Mesenchymal stem cell (in vitro differentiated cells and primary cell): ENCODE results near the gene ATP13A5.

Experiments used
- DNase-seq: peaks from one replicate; pipeline ENCODE4 v3.0.0-alpha.2; 2013
- H2AFZ ChIP-seq: one replicate; pipeline ENCODE4 v1.6.1; 2013; ENCODE audit warnings: low read depth, mild to moderate bottlenecking, control low read depth, inconsistent platforms, low read length, moderate library complexity
- H2AK5ac ChIP-seq: 2 replicates; pipeline ENCODE4 v1.6.1; 2013; ENCODE audit warnings: low read length, moderate library complexity, mild to moderate bottlenecking, inconsistent platforms; ENCODE audit not compliant: severe bottlenecking
- H2BK120ac ChIP-seq: one replicate; pipeline ENCODE4 v1.6.1; 2013; ENCODE audit warnings: low read depth, mild to moderate bottlenecking, inconsistent platforms, low read length, moderate library complexity
- H2BK12ac ChIP-seq, 2 experiments: one replicate each; pipeline ENCODE4 v1.6.1; 2013; ENCODE audit warnings: inconsistent platforms in 2 of 2, low read length in 2 of 2, mild to moderate bottlenecking in 2 of 2, moderate library complexity in 2 of 2, control low read depth in 1 of 2
- H2BK15ac ChIP-seq: one replicate; pipeline ENCODE4 v1.6.1; 2013; ENCODE audit warnings: mild to moderate bottlenecking, low read depth, inconsistent platforms; ENCODE audit not compliant: poor library complexity, severe bottlenecking
- H2BK5ac ChIP-seq: 2 replicates; pipeline ENCODE4 v1.6.1; 2013; ENCODE audit warnings: low read depth, mild to moderate bottlenecking, low read length, control low read depth, inconsistent platforms; ENCODE audit not compliant: poor library complexity, severe bottlenecking
- H3K14ac ChIP-seq, 2 experiments: one replicate each; pipeline ENCODE4 v1.6.1; 2013; ENCODE audit warnings: inconsistent platforms in 2 of 2, low read length in 2 of 2, control low read depth in 1 of 2, mild to moderate bottlenecking in 1 of 2, moderate library complexity in 1 of 2
- H3K18ac ChIP-seq, 2 experiments: one replicate each; pipeline ENCODE4 v1.6.1; 2013; ENCODE audit warnings: inconsistent platforms in 2 of 2, low read length in 2 of 2, control low read depth in 1 of 2, low read depth in 1 of 2, mild to moderate bottlenecking in 1 of 2
- H3K23ac ChIP-seq, 2 experiments: one replicate each; pipeline ENCODE4 v1.6.1; 2013; ENCODE audit warnings: inconsistent platforms in 2 of 2, low read length in 2 of 2, mild to moderate bottlenecking in 2 of 2, moderate library complexity in 2 of 2, control low read depth in 1 of 2
- H3K27ac ChIP-seq: 2 replicates; pipeline ENCODE4 v1.5.1; 2013; ENCODE audit warnings: mild to moderate bottlenecking, moderate library complexity, low read length, control low read depth, inconsistent platforms; ENCODE audit not compliant: poor library complexity, severe bottlenecking
- H3K27me3 ChIP-seq, 2 experiments: 2 replicates each; pipeline versions ENCODE4 v1.6.1 to v1.7.0; 2013; ENCODE audit warnings: low read length in 2 of 2, mild to moderate bottlenecking in 2 of 2, moderate library complexity in 2 of 2, control low read depth in 1 of 2, inconsistent platforms in 1 of 2; ENCODE audit not compliant: control insufficient read depth in 1 of 2, insufficient read depth in 1 of 2
- H3K36me3 ChIP-seq, 2 experiments: 2 replicates each; pipeline versions ENCODE4 v1.6.1 to v1.7.0; 2013; ENCODE audit warnings: low read length in 2 of 2, control low read depth in 1 of 2, inconsistent platforms in 1 of 2, low read depth in 1 of 2, mild to moderate bottlenecking in 1 of 2; ENCODE audit not compliant: insufficient read depth in 2 of 2, control insufficient read depth in 1 of 2
- H3K4ac ChIP-seq, 2 experiments: one replicate each; pipeline ENCODE4 v1.6.1; 2013; ENCODE audit warnings: inconsistent platforms in 2 of 2, low read length in 2 of 2, mild to moderate bottlenecking in 2 of 2, moderate library complexity in 2 of 2, control low read depth in 1 of 2, low read depth in 1 of 2
- H3K4me1 ChIP-seq: 2 replicates; pipeline ENCODE4 v1.6.1; 2013; ENCODE audit warnings: low read depth, low read length, control low read depth; ENCODE audit not compliant: control insufficient read depth, insufficient read depth
- H3K4me2 ChIP-seq: 2 replicates; pipeline ENCODE4 v1.6.1; 2013; ENCODE audit warnings: low read length, mild to moderate bottlenecking, inconsistent platforms; ENCODE audit not compliant: poor library complexity, severe bottlenecking
- H3K4me3 ChIP-seq, 2 experiments: 2 replicates each; pipeline versions ENCODE4 v1.5.1 to v1.7.0; 2013; ENCODE audit warnings: low read length in 2 of 2, mild to moderate bottlenecking in 2 of 2, control low read depth in 1 of 2, low read depth in 1 of 2; ENCODE audit not compliant: insufficient read depth in 1 of 2
- H3K79me1 ChIP-seq: replicated peaks from 2 replicates; pipeline ENCODE4 v1.6.1; 2013; ENCODE audit warnings: mild to moderate bottlenecking, control low read depth, low read length, inconsistent platforms; ENCODE audit not compliant: poor library complexity, severe bottlenecking
- H3K9ac ChIP-seq: 2 replicates; pipeline ENCODE4 v1.7.0; 2013; ENCODE audit warnings: mild to moderate bottlenecking, low read length, moderate library complexity
- H3K9me3 ChIP-seq: 2 replicates; pipeline ENCODE4 v1.7.0; 2013; ENCODE audit warnings: mild to moderate bottlenecking, low read length; ENCODE audit not compliant: control insufficient read depth
- H4K8ac ChIP-seq: one replicate; pipeline ENCODE4 v1.6.1; 2013; ENCODE audit warnings: inconsistent platforms, mild to moderate bottlenecking, low read length, moderate library complexity
- H4K91ac ChIP-seq: one replicate; pipeline ENCODE4 v1.6.1; 2013; ENCODE audit warnings: mild to moderate bottlenecking, low read length, inconsistent platforms
- WGBS: methylation state at CpG from one replicate; pipeline ENCODE4 v1.1.7; 2013; ENCODE audit warnings: mixed read lengths; 5-methylcytosine and 5-hydroxymethylcytosine counted together

Gene ATP13A5

GRCh38 chr3:193313061-193313958 lies 65.2 kb downstream of the ATP13A5 start:
- no peak overlapping the region for H2BK5ac ChIP-seq
- H3K14ac ChIP-seq, result no peak overlapping the region
- no peaks in the 10 kb centered on the region for H3K4me1 ChIP-seq
- H3K4me2 ChIP-seq, result no peak overlapping the region
- no peak overlapping the region for H3K4me3 ChIP-seq
- H3K27me3 ChIP-seq, result peaks cover 0 to 5% of the 10 kb centered on the region in 2 experiments
- no peak overlapping the region for H3K27ac ChIP-seq
- no peaks in the 10 kb centered on the region for H3K79me1 ChIP-seq
- no peak overlapping the region for H2BK12ac ChIP-seq
- H4K91ac ChIP-seq, result no peak overlapping the region
- H2AFZ ChIP-seq, result no peak overlapping the region
- no peak overlapping the region for H3K23ac ChIP-seq
- H3K36me3 ChIP-seq, result no peaks in the 10 kb centered on the region
- no peak overlapping the region for H4K8ac ChIP-seq
- no peak overlapping the region for H3K9ac ChIP-seq
- H3K9me3 ChIP-seq, result no peaks in the 10 kb centered on the region
- no peak overlapping the region for H2BK15ac ChIP-seq
- no peak overlapping the region for H2AK5ac ChIP-seq
- H2BK120ac ChIP-seq, result no peak overlapping the region
- no peak for DNase-seq
- no peak overlapping the region for H3K18ac ChIP-seq
- 67% methylated on average over 2 of the region's 3 CpGs for WGBS
- no peak overlapping the region for H3K4ac ChIP-seq

GRCh38 chr3:193310914-193311723 lies 67.4 kb downstream of the ATP13A5 start:
- Histone ChIP-seq H3K4me1 (no peaks in the 10 kb centered on the region), H2BK15ac (no peak overlapping the region), H3K4ac (no peak overlapping the region), H3K27ac (no peak overlapping the region), H2BK5ac (no peak overlapping the region), H2BK120ac (no peak overlapping the region), H3K23ac (no peak overlapping the region), H4K91ac (no peak overlapping the region), H2AFZ (no peak overlapping the region), H3K18ac (no peak overlapping the region), H3K9ac (no peak overlapping the region), H3K4me2 (no peak overlapping the region), H2AK5ac (no peak overlapping the region), H3K9me3 (no peaks in the 10 kb centered on the region), H3K4me3 (no peak overlapping the region), H3K79me1 (no peaks in the 10 kb centered on the region), H3K14ac (no peak overlapping the region), H4K8ac (no peak overlapping the region), H3K36me3 (no peaks in the 10 kb centered on the region), H2BK12ac (no peak overlapping the region), H3K27me3 (peaks cover 0 to 5% of the 10 kb centered on the region in 2 experiments)
- DNase-seq, result no peak
- 32% methylated on average over 6 of the region's 6 CpGs for WGBS

- Histone ChIP-seq H2AFZ (no peak overlapping the region), H2BK15ac (no peak overlapping the region), H3K36me3 (no peaks in the 10 kb centered on the region), H3K18ac (no peak overlapping the region), H3K23ac (no peak overlapping the region), H3K27me3 (no peaks in the 10 kb centered on the region), H3K4me3 (no peak overlapping the region), H3K79me1 (no peaks in the 10 kb centered on the region), H3K9ac (no peak overlapping the region), H3K9me3 (no peaks in the 10 kb centered on the region), H3K14ac (no peak overlapping the region), H3K4me1 (no peaks in the 10 kb centered on the region), H4K91ac (no peak overlapping the region), H3K4ac (no peak overlapping the region), H2AK5ac (no peak overlapping the region), H2BK12ac (no peak overlapping the region), H2BK120ac (no peak overlapping the region), H4K8ac (no peak overlapping the region), H3K27ac (no peak overlapping the region), H3K4me2 (no peak overlapping the region), H2BK5ac (no peak overlapping the region)
- 90% methylated on average over 1 of the region's 1 CpG for WGBS
- DNase-seq, result no peak
Observed at GRCh38 chr3:193305356-193305755, 73.2 kb downstream of the ATP13A5 start.

- Histone ChIP-seq H2BK120ac (no peak overlapping the region), H2BK12ac (no peak overlapping the region), H3K4me3 (no peak overlapping the region), H2BK5ac (no peak overlapping the region), H3K9ac (no peak overlapping the region), H3K27ac (no peak overlapping the region), H3K9me3 (peaks cover 4% of the 10 kb centered on the region), H2AFZ (no peak overlapping the region), H2BK15ac (no peak overlapping the region), H3K36me3 (no peaks in the 10 kb centered on the region), H3K18ac (no peak overlapping the region), H3K4ac (no peak overlapping the region), H4K91ac (no peak overlapping the region), H3K4me1 (no peaks in the 10 kb centered on the region), H3K23ac (no peak overlapping the region), H3K14ac (no peak overlapping the region), H3K79me1 (no peaks in the 10 kb centered on the region), H4K8ac (no peak overlapping the region), H3K4me2 (no peak overlapping the region), H2AK5ac (no peak overlapping the region), H3K27me3 (no peaks in the 10 kb centered on the region)
- no peak for DNase-seq
- no CpG with 5 or more reads among the region's 1 CpG for WGBS
Observed at GRCh38 chr3:193301433-193301832, 77.1 kb downstream of the ATP13A5 start.
